ENCODE results near the gene DDX25. TPM values are rescaled to one million over a fixed set of nuclear protein-coding genes. Genes with fewer than 3 reads are reported as not detected.
A peak's percentile ranks its signal among the peaks of the same experiment; 100 is the strongest.

The DDX25 gene
- total RNA-seq, 2 experiments from 2014 or later, result not detected

DNA sequence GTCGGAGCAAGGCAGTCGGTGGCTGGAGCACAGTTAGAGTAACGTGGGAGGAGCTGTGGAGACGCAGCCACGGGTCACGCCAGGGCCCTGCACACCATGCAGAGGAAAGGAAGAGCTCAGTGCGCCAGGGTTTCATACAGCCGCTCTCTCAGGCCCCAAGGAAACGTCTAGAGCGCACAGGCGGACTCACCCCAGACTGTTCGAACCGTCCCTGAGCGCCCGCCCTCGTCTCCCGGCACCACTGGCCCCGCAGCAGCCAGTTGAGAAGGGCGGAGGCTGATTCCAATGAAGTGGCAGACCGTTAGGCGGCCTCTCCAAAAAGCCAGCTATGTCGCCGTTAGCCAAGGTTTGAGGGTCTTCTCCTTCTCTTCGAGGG lies 17.3 kb upstream of the DDX25 start:
- H3K9me3 Mint-ChIP-seq, result no peaks in the 10 kb centered on the region
- intact Hi-C loops (cut with micrococcal nuclease), result loop anchor here (1.0 to 10.0 kb wide), 9 partner anchors 16 to 935 kb away; partner anchors contain the start of genes CCDC15, FAM118B, PKNOX2 and PUS3
- CTCF ChIA-PET, result interaction anchor here (0.6 to 2.0 kb wide), 6 partner anchors 12 to 319 kb away, joined by 3 to 8 read pairs (median 5); partner anchors contain the start of genes CHEK1 and PUS3
- peaks cover 2% of the 10 kb centered on the region for H3K36me3 Mint-ChIP-seq (ENCODE audit: low read depth)
- no peaks in the 10 kb centered on the region for H3K27me3 Mint-ChIP-seq (ENCODE audit: low read depth)
- peak overlapping the region; percentile 88 for H3K27ac Mint-ChIP-seq
- peak overlapping the region; percentile 81 for H3K4me3 Mint-ChIP-seq
- peaks cover 29% of the 10 kb centered on the region for H3K4me1 Mint-ChIP-seq (ENCODE audit: low read depth)
- no peak for DNase-seq

DNA sequence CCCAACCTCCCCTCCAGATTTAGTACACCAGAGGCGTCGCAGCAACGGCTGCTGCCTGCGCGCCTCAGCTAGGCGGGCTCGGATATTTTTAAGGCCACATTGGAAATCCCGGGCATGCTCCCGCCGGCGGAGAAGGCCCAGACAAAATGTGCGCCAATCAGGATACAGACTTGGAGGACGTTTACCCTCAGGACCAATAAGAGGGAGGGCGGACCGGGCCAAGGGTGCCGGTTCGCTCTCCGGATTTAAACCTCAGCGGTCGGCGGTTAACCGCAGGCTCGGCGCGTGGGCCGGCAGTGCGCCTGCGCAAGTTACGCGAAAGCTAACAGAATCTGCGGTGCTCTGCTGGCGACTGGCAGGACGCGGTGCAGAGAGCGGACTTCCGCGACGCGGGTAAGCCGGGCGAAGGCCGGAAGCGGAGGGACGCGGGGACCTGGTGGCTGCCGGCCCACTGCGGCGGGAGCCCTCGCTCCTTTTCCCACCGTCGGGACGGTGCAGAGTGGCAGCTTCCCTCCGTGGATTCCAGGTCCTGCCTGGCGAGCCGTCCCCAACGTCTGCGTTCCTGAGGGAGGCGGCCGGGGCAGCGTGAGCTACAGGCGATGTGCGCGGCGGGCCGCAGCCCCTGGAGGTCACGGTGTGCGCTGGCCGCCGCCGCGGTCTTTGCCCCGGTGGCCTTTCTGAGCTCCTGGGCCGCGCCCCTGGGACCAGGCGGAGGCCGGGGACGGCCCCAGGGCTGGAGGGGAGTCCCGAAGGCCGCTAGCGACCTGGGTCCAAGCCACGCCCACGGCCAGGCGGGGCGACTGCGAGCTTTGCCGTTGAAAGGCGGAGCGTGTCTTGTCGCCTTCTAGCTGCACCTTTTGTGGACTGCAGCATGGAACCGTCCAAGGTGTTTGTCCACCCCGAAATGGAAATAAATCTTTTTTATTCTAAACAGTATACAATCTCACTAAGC lies 16.7 kb upstream of the DDX25 start, which contains the start of gene HYLS1:
Gene HYLS1 (plus strand): TSS at position 296 of the 952 bp plus-strand sequence. CDS start 11,701 bp downstream, outside the sequence.
- Mint-ChIP-seq H3K27me3 (ENCODE audit: low read depth) (no peaks in the 10 kb centered on the region), H3K36me3 (ENCODE audit: low read depth) (peaks cover 5% of the 10 kb centered on the region), H3K4me1 (ENCODE audit: low read depth) (peaks cover 35% of the 10 kb centered on the region), H3K9me3 (no peaks in the 10 kb centered on the region), H3K4me3 (peak within 1 kb of the TSS; percentile 81), H3K27ac (peak within 1 kb of the TSS; percentile 88)
- intact Hi-C loops (cut with micrococcal nuclease), result loop anchor here (1.0 to 10.0 kb wide), 10 partner anchors 16 to 935 kb away; partner anchors contain the start of genes CCDC15, FAM118B, PKNOX2 and PUS3
- CTCF ChIA-PET, result interaction anchor here (0.7 to 2.0 kb wide), 6 partner anchors 12 to 462 kb away, joined by 4 to 9 read pairs (median 6); partner anchors contain the start of genes CHEK1 and PUS3
- DNase-seq, result peak; percentile 97

DNA sequence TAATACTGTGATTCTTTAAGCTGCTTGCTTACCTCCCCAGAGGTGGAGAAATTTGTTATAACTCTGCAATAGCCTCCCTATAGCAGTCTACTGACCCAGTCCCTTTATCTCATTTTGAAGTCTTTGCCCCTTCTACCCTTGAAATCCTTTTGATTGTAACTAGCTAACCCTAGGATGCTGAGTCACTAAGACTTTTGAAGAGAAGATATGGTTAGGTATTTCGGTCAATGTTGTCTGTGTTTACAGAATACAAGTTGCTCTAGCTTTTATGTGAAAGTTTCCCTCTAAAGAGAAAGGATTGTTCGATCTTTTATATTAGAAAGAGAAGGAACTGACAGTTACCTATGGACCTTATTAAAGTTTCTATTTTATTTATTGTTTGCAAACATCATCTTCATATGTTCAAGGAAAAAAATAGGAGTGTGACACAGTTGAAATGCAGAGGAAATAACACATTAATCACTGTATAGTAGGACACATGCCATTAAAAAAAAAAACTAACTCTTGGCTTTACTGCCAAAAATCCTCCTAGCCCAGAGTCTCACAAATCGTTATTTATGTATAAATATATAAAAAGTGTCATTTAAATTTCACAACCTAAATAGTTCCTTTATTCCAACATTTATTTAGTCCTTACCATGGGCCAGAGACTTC lies 13.7 kb upstream of the DDX25 start:
- CTCF ChIA-PET, result interaction anchor here (1.0 kb wide), 1 partner anchor 303 kb away, joined by 3 read pairs; no protein-coding TSS in a partner anchor
- Mint-ChIP-seq H3K27me3 (ENCODE audit: low read depth) (no peaks in the 10 kb centered on the region), H3K27ac (no peak overlapping the region), H3K4me3 (no peak overlapping the region), H3K4me1 (ENCODE audit: low read depth) (peaks cover 41% of the 10 kb centered on the region), H3K36me3 (ENCODE audit: low read depth) (peaks cover 24% of the 10 kb centered on the region), H3K9me3 (no peaks in the 10 kb centered on the region)
- DNase-seq, result no peak
- intact Hi-C loops (cut with micrococcal nuclease), result no loop called here

DNA sequence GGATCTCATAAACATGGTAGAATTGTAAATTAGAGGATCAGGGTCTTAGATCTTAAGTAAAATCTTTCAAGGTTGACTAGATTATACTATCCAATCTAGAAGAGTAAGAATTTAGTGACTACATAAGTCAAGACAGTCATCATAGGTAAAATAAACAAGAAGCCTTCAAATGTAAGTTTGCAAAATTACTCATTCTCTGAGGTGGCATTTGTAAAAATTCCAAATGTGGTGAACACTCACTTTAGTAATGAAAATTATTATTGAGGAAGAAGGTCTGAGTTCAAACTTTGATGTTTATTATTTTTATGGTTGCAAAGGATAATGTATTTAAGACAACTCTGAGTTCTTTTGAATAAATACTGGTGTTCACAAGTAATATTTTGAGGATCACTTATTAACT lies 12.2 kb upstream of the DDX25 start:
- Mint-ChIP-seq H3K36me3 (ENCODE audit: low read depth) (peaks cover 31% of the 10 kb centered on the region), H3K4me3 (no peak overlapping the region), H3K9me3 (no peaks in the 10 kb centered on the region), H3K27ac (no peak overlapping the region), H3K4me1 (ENCODE audit: low read depth) (peaks cover 47% of the 10 kb centered on the region), H3K27me3 (ENCODE audit: low read depth) (no peaks in the 10 kb centered on the region)
- DNase-seq, result no peak
- intact Hi-C loops (cut with micrococcal nuclease), result no loop called here
- CTCF ChIA-PET, result no interaction called here

DNA sequence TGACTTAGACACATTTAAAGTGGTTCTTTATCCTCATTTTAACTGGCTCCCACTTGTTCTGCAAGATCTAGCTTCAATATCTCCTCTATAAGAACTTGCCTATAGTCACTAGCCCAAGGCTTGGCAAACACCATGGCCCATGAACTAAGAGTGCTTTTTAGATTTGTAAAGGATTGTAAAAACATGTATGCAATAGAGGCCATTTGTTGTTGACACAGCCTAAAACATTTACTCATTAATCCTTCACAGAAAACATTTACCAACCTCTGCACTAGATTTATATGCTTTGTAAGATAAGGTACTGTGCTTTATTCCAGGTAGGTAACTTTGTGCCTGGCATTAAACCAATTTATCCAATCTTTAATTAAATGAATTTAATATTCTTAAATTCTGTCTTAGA lies 11.3 kb upstream of the DDX25 start:
- Mint-ChIP-seq H3K9me3 (no peaks in the 10 kb centered on the region), H3K4me1 (ENCODE audit: low read depth) (peaks cover 50% of the 10 kb centered on the region)

DNA sequence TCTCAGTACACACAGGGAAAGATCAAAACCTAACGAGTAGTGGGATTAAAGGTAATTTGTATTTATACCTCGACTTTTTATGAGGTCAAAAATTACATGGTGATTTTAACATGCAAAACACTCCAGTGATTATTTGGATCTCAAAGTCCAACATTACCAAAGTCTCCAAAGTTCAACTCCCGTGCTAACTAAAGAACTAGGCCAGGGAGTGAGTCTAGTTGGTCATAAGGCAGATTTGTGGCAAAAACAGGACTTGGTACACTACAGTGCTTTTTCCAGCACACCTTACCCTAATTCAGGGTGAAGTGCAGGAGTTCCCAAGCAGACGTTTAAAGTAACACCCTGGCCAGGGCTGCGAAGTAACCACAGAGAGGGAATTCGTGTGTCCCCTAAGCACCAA lies 2.4 kb upstream of the DDX25 start:
- DNase-seq, result no peak
- Mint-ChIP-seq H3K4me3 (peak overlapping the region; percentile 94), H3K36me3 (ENCODE audit: low read depth) (peaks cover 28% of the 10 kb centered on the region), H3K27ac (peak overlapping the region; percentile 51), H3K9me3 (no peaks in the 10 kb centered on the region), H3K4me1 (ENCODE audit: low read depth) (peaks cover 48% of the 10 kb centered on the region), H3K27me3 (ENCODE audit: low read depth) (peaks cover 21% of the 10 kb centered on the region)
- CTCF ChIA-PET, result no interaction called here
- intact Hi-C loops (cut with micrococcal nuclease), result loop anchor here (5.0 kb wide), 2 partner anchors 380 to 390 kb away; partner anchors contain the start of gene TIRAP

More for the DNA sequence above, 11.3 kb upstream of the DDX25 start:
- no peaks in the 10 kb centered on the region for H3K27me3 Mint-ChIP-seq (ENCODE audit: low read depth)
- H3K4me3 Mint-ChIP-seq, result no peak overlapping the region
- CTCF ChIA-PET, result no interaction called here
- peaks cover 34% of the 10 kb centered on the region for H3K36me3 Mint-ChIP-seq (ENCODE audit: low read depth)
- H3K27ac Mint-ChIP-seq, result no peak overlapping the region
- intact Hi-C loops (cut with micrococcal nuclease), result no loop called here
- no peak for DNase-seq

DNA sequence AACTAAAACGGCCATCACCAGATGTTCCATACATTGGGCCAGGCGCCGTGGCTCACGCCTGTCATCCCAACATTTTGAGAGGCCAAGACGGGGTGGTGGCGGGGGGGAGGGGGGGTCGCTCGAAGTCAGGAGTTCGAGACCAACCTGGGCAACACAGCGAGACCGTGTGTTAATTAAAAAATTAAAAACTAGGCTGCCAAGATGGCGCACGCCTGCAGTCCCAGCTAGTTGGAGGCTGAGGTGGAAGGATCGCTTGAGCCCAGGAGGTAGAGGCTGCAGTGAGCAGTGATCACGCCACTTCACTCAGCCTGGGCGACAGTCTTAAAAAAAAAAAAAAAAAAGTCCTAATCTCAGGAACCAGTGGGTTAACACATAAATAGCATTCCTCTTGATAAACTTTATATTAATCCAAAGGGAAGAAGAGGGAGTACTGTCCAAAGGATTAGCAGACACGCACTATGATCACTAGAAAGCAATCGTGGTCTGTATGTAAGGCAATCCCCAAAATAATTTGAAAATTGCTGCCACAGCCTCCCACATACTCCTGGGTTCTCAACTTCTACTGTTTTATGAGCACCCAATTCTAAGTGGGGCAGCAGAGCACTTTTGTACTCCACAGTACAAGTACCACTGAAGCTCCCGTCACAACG lies 1.9 kb upstream of the DDX25 start:
- H3K36me3 Mint-ChIP-seq (ENCODE audit: low read depth), result peaks cover 27% of the 10 kb centered on the region

DNA sequence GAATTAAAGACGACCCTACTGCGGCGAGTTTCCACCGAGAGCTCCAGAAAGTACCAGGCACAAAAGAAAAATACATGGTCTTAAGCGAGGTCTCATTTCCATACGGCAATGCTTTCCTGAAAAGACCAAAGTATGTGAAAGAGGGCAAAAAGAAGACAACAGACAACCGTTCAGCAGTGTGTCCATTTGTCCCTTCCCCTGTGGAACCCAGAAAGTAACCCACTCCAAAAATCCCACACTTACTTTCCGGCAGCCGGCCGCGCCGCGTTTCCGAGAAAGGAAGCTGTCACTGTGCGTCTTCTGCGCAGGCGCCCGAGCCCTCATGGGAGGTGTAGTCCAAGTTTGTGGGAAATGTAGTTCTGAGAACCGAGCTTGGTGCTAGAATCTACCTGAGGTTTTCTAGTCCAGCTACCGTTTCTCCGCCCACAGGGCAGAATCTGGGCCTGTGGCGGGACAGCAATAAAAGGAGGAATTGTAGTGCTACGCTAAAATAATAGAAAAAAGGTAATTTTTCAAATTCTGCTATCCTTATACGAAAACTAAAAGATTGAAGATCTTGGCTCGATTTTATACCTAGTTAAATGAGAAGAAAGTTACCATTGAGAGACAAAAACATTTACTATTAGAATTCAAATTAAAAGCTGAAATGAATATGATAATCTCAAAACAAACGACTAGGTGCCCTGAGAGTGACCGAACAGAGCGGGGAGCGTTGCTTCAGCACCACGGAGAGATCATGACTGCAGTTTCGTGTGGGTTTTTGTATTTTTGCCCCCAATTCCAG lies 1.2 kb upstream of the DDX25 start, which contains the start of gene PUS3:
Gene PUS3 (minus strand): TSS at position 280 of the 784 bp plus-strand sequence. CDS start 6,922 bp downstream, outside the sequence.
- intact Hi-C loops (cut with micrococcal nuclease), result loop anchor here (1.0 to 5.0 kb wide), 8 partner anchors 16 to 401 kb away; partner anchors contain the start of genes CHEK1, DCPS, FAM118B and FOXRED1
- Mint-ChIP-seq H3K9me3 (no peaks in the 10 kb centered on the region), H3K4me1 (ENCODE audit: low read depth) (peaks cover 37% of the 10 kb centered on the region)

More for the DNA sequence above, 1.9 kb upstream of the DDX25 start:
- intact Hi-C loops (cut with micrococcal nuclease), result loop anchor here (5.0 kb wide), 2 partner anchors 380 to 390 kb away; partner anchors contain the start of gene TIRAP
- DNase-seq, result no peak
- Mint-ChIP-seq H3K27ac (peak overlapping the region; percentile 95), H3K4me1 (ENCODE audit: low read depth) (peaks cover 44% of the 10 kb centered on the region), H3K9me3 (no peaks in the 10 kb centered on the region), H3K27me3 (ENCODE audit: low read depth) (peaks cover 22% of the 10 kb centered on the region), H3K4me3 (peak overlapping the region; percentile 94)
- CTCF ChIA-PET, result interaction anchor here (1.4 kb wide), 1 partner anchor 15 kb away, joined by 7 read pairs; the partner anchor contains the start of gene HYLS1

DNA sequence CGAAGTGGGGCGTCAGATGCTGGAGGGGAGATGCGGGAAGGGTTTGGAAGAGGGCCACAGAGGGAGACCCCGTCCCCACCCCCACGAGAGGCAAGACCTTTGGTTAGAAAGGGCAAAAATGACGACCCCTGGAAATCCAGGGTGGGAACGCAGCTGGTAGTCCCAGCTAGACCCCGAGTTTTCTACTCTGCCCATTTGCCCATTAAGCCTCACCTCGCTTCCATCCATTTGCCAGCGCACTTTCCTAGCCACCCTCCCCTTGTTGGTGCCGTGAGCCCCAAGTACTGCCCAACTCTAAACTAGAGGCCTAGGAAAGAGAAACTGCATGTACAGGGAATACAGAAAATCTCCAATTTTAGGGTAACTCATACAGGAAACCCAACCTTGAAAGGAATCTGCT lies 370 bp downstream of the DDX25 start:
- no peak overlapping the region for H3K27ac Mint-ChIP-seq

More for the DNA sequence above, 1.2 kb upstream of the DDX25 start, which contains the start of gene PUS3:
- Mint-ChIP-seq H3K36me3 (ENCODE audit: low read depth) (peaks cover 23% of the 10 kb centered on the region), H3K27ac (peak within 1 kb of the TSS; percentile 95), H3K4me3 (peak within 1 kb of the TSS; percentile 94), H3K27me3 (ENCODE audit: low read depth) (peaks cover 22% of the 10 kb centered on the region)
- peak; percentile 93 for DNase-seq
- CTCF ChIA-PET, result interaction anchor here (0.9 to 1.4 kb wide), 2 partner anchors 16 to 20 kb away, joined by 4 to 7 read pairs; partner anchors contain the start of gene HYLS1

DNA sequence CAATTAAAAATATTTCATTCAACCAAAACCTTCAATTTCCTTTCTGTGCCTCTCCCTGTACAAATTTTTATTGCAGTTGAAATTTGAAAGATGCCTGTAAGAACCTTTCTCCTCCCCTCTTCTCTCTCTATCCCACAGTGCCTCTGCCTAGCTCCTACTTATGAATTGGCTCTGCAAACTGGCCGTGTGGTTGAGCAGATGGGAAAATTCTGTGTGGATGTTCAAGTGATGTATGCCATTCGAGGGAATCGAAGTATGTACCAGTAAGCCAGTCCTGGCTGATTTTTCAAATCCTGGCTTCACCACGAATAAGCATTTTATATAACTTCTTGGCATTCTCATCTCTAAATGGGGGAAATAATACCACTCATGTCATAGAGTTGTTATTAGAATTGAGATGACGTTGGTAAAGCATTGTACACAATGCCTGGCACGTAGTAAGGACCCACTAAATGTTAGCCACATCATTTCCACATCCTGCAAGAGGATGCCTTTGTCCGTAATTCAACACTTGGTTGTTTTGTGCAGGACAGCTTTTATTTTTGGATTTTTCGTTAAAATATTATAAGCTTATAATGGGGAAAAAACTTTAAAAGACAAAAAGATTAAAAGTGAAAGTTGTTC lies 6.0 kb downstream of the DDX25 start:
- CTCF ChIA-PET, result interaction anchor here (0.6 kb wide), 2 partner anchors 17 to 20 kb away, joined by 4 to 5 read pairs; no protein-coding TSS in a partner anchor
- Mint-ChIP-seq H3K27ac (no peak overlapping the region), H3K4me3 (no peak overlapping the region), H3K4me1 (ENCODE audit: low read depth) (no peaks in the 10 kb centered on the region), H3K36me3 (ENCODE audit: low read depth) (no peaks in the 10 kb centered on the region), H3K27me3 (ENCODE audit: low read depth) (peaks cover 30% of the 10 kb centered on the region), H3K9me3 (no peaks in the 10 kb centered on the region)
- intact Hi-C loops (cut with micrococcal nuclease), result no loop called here
- DNase-seq, result no peak

More for the DNA sequence above, 370 bp downstream of the DDX25 start:
- intact Hi-C loops (cut with micrococcal nuclease), result loop anchor here (5.0 kb wide), 2 partner anchors 378 to 392 kb away; partner anchors contain the start of gene TIRAP
- H3K27me3 Mint-ChIP-seq (ENCODE audit: low read depth), result peaks cover 25% of the 10 kb centered on the region
- CTCF ChIA-PET, result no interaction called here
- no peaks in the 10 kb centered on the region for H3K9me3 Mint-ChIP-seq
- H3K4me1 Mint-ChIP-seq (ENCODE audit: low read depth), result peaks cover 28% of the 10 kb centered on the region
- H3K36me3 Mint-ChIP-seq (ENCODE audit: low read depth), result peaks cover 17% of the 10 kb centered on the region
- H3K4me3 Mint-ChIP-seq, result peak overlapping the region; percentile 41
- DNase-seq, result no peak
